D721Med (cell line): Measurements from ENCODE around the gene MINDY2.
"Not testable (repeated sequence)": the region's sequence is repeated elsewhere in the genome, so short reads cannot be mapped to it uniquely, and the experiment has no call there.

Source experiments
- DNase-seq: peaks from one replicate; pipeline ENCODE4 v3.0.0; 2011; ENCODE audit warnings: low spot score; ENCODE audit not compliant: insufficient read length
- FAIRE-seq: peaks from 2 replicates; lab custom pipeline; 2011; peaks lifted over from hg19 to GRCh38; lab: Jason Lieb, UNC
- TF ChIP-seq, protein P1 (sequence below): IDR thresholded peaks from 2 replicates; pipeline ENCODE4 v1.5.1; 2012; ENCODE audit warnings: mild to moderate bottlenecking, control low read depth; ENCODE audit not compliant: insufficient read depth; ENCODE audit errors: missing control alignments

The MINDY2 gene

DNA sequence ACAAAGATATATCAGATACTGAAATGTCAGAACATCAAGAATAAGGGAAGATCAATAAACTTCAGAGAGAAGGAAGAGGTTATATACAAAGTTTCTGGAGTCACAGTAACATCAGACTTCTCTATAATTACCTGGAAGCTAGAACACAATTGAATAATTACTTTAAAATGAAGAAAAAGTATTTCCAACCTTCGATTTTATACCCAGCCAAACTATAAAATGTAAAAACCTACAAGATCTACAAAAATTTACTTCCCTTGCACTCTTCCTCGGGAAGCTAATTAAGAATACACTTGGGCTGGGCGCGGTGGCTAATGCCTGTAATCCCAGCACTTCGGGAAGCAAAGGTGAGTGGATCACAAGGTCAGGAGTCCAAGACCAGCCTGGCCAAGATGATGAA is 6.6 kb upstream of the MINDY2 start:
- TF ChIP-seq, protein P1, sequence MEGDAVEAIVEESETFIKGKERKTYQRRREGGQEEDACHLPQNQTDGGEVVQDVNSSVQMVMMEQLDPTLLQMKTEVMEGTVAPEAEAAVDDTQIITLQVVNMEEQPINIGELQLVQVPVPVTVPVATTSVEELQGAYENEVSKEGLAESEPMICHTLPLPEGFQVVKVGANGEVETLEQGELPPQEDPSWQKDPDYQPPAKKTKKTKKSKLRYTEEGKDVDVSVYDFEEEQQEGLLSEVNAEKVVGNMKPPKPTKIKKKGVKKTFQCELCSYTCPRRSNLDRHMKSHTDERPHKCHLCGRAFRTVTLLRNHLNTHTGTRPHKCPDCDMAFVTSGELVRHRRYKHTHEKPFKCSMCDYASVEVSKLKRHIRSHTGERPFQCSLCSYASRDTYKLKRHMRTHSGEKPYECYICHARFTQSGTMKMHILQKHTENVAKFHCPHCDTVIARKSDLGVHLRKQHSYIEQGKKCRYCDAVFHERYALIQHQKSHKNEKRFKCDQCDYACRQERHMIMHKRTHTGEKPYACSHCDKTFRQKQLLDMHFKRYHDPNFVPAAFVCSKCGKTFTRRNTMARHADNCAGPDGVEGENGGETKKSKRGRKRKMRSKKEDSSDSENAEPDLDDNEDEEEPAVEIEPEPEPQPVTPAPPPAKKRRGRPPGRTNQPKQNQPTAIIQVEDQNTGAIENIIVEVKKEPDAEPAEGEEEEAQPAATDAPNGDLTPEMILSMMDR = no peak
- DNase-seq (no peak), FAIRE-seq (no peak)

DNA sequence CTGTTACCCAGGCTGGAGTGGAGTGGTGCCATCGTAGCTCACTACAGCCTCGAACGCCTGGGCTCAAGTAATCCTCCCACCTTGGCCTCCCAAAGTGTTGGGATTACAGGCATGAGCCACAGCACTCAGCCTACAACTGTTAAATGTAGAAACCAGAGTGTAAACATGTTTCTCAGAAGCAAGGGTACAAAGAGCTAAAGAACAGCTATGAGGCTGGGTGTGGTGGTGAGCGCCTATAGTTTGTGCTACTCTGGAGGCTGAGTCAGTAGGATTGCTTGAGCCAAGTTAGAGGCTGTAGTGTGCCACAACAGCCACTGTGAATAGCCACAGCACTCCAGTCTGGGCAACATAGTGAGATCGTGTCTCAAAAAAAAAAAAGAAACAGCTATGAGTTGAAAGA is 4.8 kb upstream of the MINDY2 start:
- FAIRE-seq = no peak
- DNase-seq = no peak
- TF ChIP-seq, protein P1 = no peak

DNA sequence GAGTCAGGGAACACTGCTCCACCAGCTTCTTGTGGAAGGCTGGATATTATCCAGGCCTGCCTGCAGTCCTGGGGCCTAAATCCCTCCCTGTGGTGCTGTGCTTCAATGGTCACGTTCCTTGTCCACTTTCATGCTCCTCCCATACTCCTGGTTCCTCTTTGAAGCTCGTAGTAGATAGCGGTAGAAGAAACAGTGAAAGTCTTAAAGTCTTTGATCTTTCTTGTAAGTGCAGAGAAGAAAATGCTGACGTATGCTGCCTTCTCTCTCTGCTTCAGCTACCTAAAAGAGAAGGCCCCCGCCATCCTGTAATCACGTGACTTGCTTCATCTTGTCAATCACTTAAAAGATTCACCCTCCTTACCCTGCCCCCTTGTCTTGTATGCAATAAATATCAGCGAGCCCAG is 2.5 kb upstream of the MINDY2 start:
- DNase-seq, FAIRE-seq: not testable (repeated sequence)

DNA sequence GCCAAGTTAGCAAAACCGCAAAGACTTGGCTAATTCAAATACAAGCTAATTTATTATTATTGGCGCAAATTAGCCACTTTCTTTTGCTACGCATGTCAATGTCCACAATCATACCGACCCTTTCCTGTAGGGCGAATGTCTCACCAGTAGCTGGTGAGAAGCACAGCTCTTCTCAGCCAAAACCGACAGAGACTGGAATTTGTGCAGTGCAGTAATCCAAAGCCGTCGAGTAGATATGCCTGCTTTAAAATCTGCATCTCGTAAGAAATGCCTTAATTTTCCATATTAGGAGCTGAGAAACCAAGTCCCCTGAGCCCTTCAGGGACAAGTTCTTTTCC is 614 bp upstream of the MINDY2 start:
- no peak for DNase-seq
- no peak for FAIRE-seq
- TF ChIP-seq, protein P1 = no peak

DNA sequence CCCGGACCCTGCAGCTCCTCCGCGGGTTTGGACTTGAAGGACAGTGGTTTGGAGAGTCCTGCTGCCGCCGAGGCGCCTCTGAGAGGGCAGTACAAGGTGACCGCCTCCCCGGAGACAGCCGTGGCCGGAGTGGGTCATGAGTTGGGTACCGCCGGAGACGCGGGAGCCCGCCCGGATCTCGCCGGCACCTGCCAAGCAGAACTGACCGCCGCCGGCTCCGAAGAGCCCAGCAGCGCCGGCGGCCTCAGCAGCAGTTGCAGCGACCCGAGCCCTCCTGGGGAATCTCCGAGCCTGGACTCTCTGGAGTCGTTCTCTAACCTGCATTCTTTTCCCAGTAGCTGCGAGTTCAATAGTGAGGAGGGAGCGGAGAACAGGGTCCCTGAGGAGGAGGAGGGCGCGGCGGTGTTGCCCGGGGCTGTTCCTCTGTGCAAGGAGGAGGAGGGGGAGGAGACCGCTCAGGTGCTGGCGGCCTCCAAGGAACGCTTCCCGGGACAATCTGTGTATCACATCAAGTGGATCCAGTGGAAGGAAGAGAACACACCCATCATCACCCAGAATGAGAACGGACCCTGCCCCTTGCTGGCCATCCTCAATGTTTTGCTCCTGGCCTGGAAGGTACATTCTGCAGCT is 634 bp downstream of the MINDY2 start:
- FAIRE-seq = no peak
- TF ChIP-seq, protein P1 = no peak
- no peak for DNase-seq

DNA sequence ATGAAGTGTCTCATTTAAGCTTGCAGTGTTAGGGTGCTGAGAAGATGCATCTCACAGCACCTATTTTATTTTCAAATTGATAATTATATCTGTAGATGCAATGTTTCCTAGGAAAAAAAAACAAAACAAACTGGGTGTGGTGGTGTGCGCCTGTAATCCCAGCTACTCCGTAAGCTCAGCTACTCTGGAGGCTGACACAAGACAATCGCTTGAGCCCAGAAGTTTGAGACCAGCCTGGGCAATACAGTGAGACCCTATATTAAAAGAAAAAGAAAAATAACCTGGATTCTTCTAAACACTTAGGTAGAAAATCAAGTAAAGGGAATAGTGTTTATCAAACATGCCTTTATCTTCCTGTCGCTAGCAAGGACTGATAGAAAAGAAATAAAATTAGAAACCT is 1.9 kb downstream of the MINDY2 start:
- TF ChIP-seq, protein P1 = no peak
- FAIRE-seq = no peak
- DNase-seq = no peak

DNA sequence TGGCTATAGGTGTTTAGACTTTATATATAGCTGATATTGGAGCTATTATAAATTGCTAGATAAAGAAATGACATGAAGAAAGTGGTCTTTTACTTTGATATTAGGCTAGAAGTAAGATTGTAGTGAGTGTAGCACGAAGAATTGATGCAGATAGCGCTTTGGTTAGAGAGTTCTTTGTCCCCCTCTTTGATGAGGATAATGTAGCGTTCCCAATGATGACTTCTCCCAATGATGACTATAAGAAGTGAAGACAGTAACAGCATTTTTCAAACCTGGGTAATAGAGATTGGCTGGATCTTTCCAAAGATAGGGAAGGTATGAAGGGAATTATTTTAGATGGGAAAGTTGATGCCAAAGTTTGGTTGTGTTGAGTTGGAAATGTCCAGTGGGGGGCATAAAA is 4.3 kb downstream of the MINDY2 start:
- TF ChIP-seq, protein P1 = no peak
- no peak for FAIRE-seq
- no peak for DNase-seq

DNA sequence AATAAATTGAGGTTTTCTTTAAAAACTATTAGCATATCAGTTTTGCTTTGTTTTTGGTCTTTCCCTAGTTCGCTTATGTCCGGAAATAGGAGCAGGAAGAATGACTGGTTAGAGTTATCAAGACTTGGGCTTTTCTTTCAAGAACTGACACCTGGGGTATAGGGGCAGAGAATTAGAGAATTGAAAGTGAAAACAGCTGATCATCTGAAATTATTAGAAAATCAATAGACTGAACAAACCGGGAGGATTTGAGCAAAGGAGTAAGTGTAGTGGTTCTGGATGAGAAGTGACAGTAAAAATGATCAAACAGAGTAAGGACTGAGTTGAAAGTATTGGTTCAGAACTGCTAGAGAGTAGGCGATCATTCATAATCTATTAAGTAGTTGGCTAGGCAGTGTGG is 6.0 kb downstream of the MINDY2 start:
- DNase-seq (no peak), FAIRE-seq (no peak)
- TF ChIP-seq, protein P1 = no peak
